ENCODE data around the gene ESR1.

DNA sequence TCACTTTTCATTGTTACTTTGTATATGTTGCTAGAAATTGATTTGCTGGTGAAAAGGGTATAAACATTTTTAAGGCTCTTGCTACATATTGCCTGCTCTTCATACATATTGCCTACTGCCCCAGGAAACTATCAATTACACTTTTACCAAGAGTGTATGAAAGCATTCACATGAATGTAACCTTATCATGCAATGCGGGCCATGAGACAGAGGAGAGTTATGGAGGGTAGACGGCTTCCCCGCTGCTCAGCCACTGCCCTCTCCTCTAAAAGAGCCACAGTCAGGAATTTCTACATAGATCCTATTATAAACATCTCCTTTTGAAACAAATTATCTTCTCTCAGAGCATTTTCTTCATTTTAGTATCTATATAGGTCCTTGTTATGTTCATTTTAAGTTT is 264.4 kb downstream of the ESR1 start:
- TF ChIP-seq, protein P1, sequence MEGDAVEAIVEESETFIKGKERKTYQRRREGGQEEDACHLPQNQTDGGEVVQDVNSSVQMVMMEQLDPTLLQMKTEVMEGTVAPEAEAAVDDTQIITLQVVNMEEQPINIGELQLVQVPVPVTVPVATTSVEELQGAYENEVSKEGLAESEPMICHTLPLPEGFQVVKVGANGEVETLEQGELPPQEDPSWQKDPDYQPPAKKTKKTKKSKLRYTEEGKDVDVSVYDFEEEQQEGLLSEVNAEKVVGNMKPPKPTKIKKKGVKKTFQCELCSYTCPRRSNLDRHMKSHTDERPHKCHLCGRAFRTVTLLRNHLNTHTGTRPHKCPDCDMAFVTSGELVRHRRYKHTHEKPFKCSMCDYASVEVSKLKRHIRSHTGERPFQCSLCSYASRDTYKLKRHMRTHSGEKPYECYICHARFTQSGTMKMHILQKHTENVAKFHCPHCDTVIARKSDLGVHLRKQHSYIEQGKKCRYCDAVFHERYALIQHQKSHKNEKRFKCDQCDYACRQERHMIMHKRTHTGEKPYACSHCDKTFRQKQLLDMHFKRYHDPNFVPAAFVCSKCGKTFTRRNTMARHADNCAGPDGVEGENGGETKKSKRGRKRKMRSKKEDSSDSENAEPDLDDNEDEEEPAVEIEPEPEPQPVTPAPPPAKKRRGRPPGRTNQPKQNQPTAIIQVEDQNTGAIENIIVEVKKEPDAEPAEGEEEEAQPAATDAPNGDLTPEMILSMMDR (IDR thresholded peaks at IDR 0.05) = no peak
- TF ChIP-seq POLR2A (IDR thresholded peaks at IDR 0.05; ENCODE audit: low read depth) = no peak

Data from esophagus muscularis mucosa (tissue), 3 donors.